ENCODE measurements around the gene TCP11L1. TPM values are rescaled to one million over a fixed set of nuclear protein-coding genes. Genes with fewer than 3 reads are reported as not detected.
"Not testable (repeated sequence)": the region's sequence is repeated elsewhere in the genome, so short reads cannot be mapped to it uniquely, and the experiment has no call there.

Gene TCP11L1
- total RNA-seq, 2 experiments from 2014 or later = 17.6 to 19.0 TPM

GRCh38 chr11:33040033-33040861 lies 875 bp downstream of the TCP11L1 start:
- Mint-ChIP-seq H3K9me3 (no peaks in the 10 kb centered on the region), H3K27me3 (peaks cover 5% of the 10 kb centered on the region), H3K27ac (peak overlapping the region; percentile 77), H3K4me3 (peak overlapping the region; percentile 89), H3K4me1 (peaks cover 31% of the 10 kb centered on the region), H3K36me3 (ENCODE audit: low read depth) (peaks cover 19% of the 10 kb centered on the region)
- DNase-seq = peak; percentile 43
- ChIA-PET POLR2A (interaction anchor here (0.7 to 3.2 kb wide), 15 partner anchors 15 to 216 kb away, joined by 3 to 24 read pairs (median 7); partner anchors contain the start of genes CSTF3, DEPDC7 and QSER1), CTCF (interaction anchor here (0.8 to 2.6 kb wide), 6 partner anchors 15 to 146 kb away, joined by 3 to 11 read pairs (median 5); partner anchors contain the start of gene CSTF3)

- ChIA-PET POLR2A (interaction anchor here (1.1 to 3.2 kb wide), 6 partner anchors 19 to 148 kb away, joined by 4 to 24 read pairs (median 17); partner anchors contain the start of genes DEPDC7 and QSER1), CTCF (interaction anchor here (1.9 to 2.6 kb wide), 2 partner anchors 18 to 22 kb away, joined by 4 to 10 read pairs; no protein-coding TSS in a partner anchor)
- peaks cover 31% of the 10 kb centered on the region for H3K4me1 Mint-ChIP-seq
- peaks cover 25% of the 10 kb centered on the region for H3K36me3 Mint-ChIP-seq (ENCODE audit: low read depth)
- peak overlapping the region; percentile 89 for H3K4me3 Mint-ChIP-seq
- peak overlapping the region; percentile 18 for H3K27ac Mint-ChIP-seq
- no peaks in the 10 kb centered on the region for H3K9me3 Mint-ChIP-seq
- no peak for DNase-seq
- H3K27me3 Mint-ChIP-seq = peaks cover 2% of the 10 kb centered on the region
Observed at GRCh38 chr11:33040862-33041453, 1.6 kb downstream of the TCP11L1 start.

GRCh38 chr11:33043221-33043830 lies 4.0 kb downstream of the TCP11L1 start:
- H3K36me3 Mint-ChIP-seq (ENCODE audit: low read depth) = peaks cover 46% of the 10 kb centered on the region
- ChIA-PET CTCF (interaction anchor here (1.0 to 2.3 kb wide), 3 partner anchors 21 to 81 kb away, joined by 3 to 12 read pairs (median 3); no protein-coding TSS in a partner anchor), POLR2A (interaction anchor here (1.1 to 1.6 kb wide), 4 partner anchors 11 to 31 kb away, joined by 4 to 7 read pairs (median 4); no protein-coding TSS in a partner anchor)
- H3K4me3 Mint-ChIP-seq = no peak overlapping the region
- no peak for DNase-seq
- no peaks in the 10 kb centered on the region for H3K9me3 Mint-ChIP-seq
- no peaks in the 10 kb centered on the region for H3K27me3 Mint-ChIP-seq
- no peak overlapping the region for H3K27ac Mint-ChIP-seq
- peaks cover 29% of the 10 kb centered on the region for H3K4me1 Mint-ChIP-seq

GRCh38 chr11:33044285-33044756 lies 4.9 kb downstream of the TCP11L1 start:
- no peaks in the 10 kb centered on the region for H3K27me3 Mint-ChIP-seq
- H3K36me3 Mint-ChIP-seq (ENCODE audit: low read depth) = peaks cover 52% of the 10 kb centered on the region
- DNase-seq = no peak
- ChIA-PET POLR2A (interaction anchor here (1.2 to 1.6 kb wide), 3 partner anchors 12 to 19 kb away, joined by 4 to 7 read pairs (median 5); no protein-coding TSS in a partner anchor), CTCF (interaction anchor here (1.0 to 2.3 kb wide), 3 partner anchors 20 to 82 kb away, joined by 3 to 12 read pairs (median 3); no protein-coding TSS in a partner anchor)
- no peaks in the 10 kb centered on the region for H3K9me3 Mint-ChIP-seq
- H3K4me1 Mint-ChIP-seq = peaks cover 23% of the 10 kb centered on the region
- no peak overlapping the region for H3K27ac Mint-ChIP-seq
- H3K4me3 Mint-ChIP-seq = no peak overlapping the region

- H3K4me3 Mint-ChIP-seq = no peak overlapping the region
- H3K9me3 Mint-ChIP-seq = no peaks in the 10 kb centered on the region
- H3K27ac Mint-ChIP-seq = no peak overlapping the region
- no peaks in the 10 kb centered on the region for H3K27me3 Mint-ChIP-seq
- POLR2A ChIA-PET = interaction anchor here (0.8 to 1.9 kb wide), 2 partner anchors 9 to 35 kb away, joined by 3 to 6 read pairs; no protein-coding TSS in a partner anchor
- DNase-seq = no peak
- H3K36me3 Mint-ChIP-seq (ENCODE audit: low read depth) = peaks cover 53% of the 10 kb centered on the region
- CTCF ChIA-PET = interaction anchor here (1.3 kb wide), 1 partner anchor 20 kb away, joined by 4 read pairs; no protein-coding TSS in a partner anchor
- H3K4me1 Mint-ChIP-seq = peaks cover 17% of the 10 kb centered on the region
Observed at GRCh38 chr11:33045551-33046255, 6.3 kb downstream of the TCP11L1 start.

- H3K4me1 Mint-ChIP-seq, H3K4me3 Mint-ChIP-seq, DNase-seq, H3K9me3 Mint-ChIP-seq, H3K27ac Mint-ChIP-seq, CTCF ChIA-PET, H3K27me3 Mint-ChIP-seq, POLR2A ChIA-PET: not testable (repeated sequence)
- H3K36me3 Mint-ChIP-seq (ENCODE audit: low read depth) = peaks cover 48% of the 10 kb centered on the region
Observed at GRCh38 chr11:33048701-33049100, 9.3 kb downstream of the TCP11L1 start.

GRCh38 chr11:33049565-33050408 lies 10.4 kb downstream of the TCP11L1 start:
- H3K4me1 Mint-ChIP-seq, H3K9me3 Mint-ChIP-seq, CTCF ChIA-PET, H3K27me3 Mint-ChIP-seq, H3K27ac Mint-ChIP-seq, DNase-seq, POLR2A ChIA-PET, H3K4me3 Mint-ChIP-seq: not testable (repeated sequence)
- H3K36me3 Mint-ChIP-seq (ENCODE audit: low read depth) = peaks cover 42% of the 10 kb centered on the region

- peaks cover 35% of the 10 kb centered on the region for H3K36me3 Mint-ChIP-seq (ENCODE audit: low read depth)
Observed at GRCh38 chr11:33052231-33052630, 12.9 kb downstream of the TCP11L1 start.

GRCh38 chr11:33055375-33055774 lies 16.0 kb downstream of the TCP11L1 start:
- H3K27me3 Mint-ChIP-seq = no peaks in the 10 kb centered on the region
- peaks cover 1% of the 10 kb centered on the region for H3K4me1 Mint-ChIP-seq
- H3K27ac Mint-ChIP-seq = no peak overlapping the region
- H3K36me3 Mint-ChIP-seq (ENCODE audit: low read depth) = peaks cover 43% of the 10 kb centered on the region
- POLR2A ChIA-PET = interaction anchor here (1.6 kb wide), 1 partner anchor 10 kb away, joined by 3 read pairs; no protein-coding TSS in a partner anchor
- no peak for DNase-seq
- no peak overlapping the region for H3K4me3 Mint-ChIP-seq
- CTCF ChIA-PET = interaction anchor here (0.6 to 3.1 kb wide), 2 partner anchors 11 to 186 kb away, joined by 4 to 15 read pairs; no protein-coding TSS in a partner anchor
- no peaks in the 10 kb centered on the region for H3K9me3 Mint-ChIP-seq

More at GRCh38 chr11:33052231-33052630, 12.9 kb downstream of the TCP11L1 start:
- ChIA-PET POLR2A (no interaction called here), CTCF (no interaction called here)
- Mint-ChIP-seq H3K27me3 (no peaks in the 10 kb centered on the region), H3K4me1 (no peaks in the 10 kb centered on the region), H3K4me3 (no peak overlapping the region), H3K27ac (no peak overlapping the region), H3K9me3 (no peaks in the 10 kb centered on the region)
- no peak for DNase-seq

GRCh38 chr11:33057284-33057683 lies 17.9 kb downstream of the TCP11L1 start:
- no peaks in the 10 kb centered on the region for H3K27me3 Mint-ChIP-seq
- no peaks in the 10 kb centered on the region for H3K9me3 Mint-ChIP-seq
- H3K4me3 Mint-ChIP-seq = no peak overlapping the region
- H3K27ac Mint-ChIP-seq = no peak overlapping the region
- peaks cover 54% of the 10 kb centered on the region for H3K36me3 Mint-ChIP-seq (ENCODE audit: low read depth)
- peaks cover 11% of the 10 kb centered on the region for H3K4me1 Mint-ChIP-seq
- CTCF ChIA-PET = interaction anchor here (1.3 to 1.8 kb wide), 2 partner anchors 9 to 42 kb away, joined by 4 to 8 read pairs; partner anchors contain the start of gene DEPDC7
- DNase-seq = no peak
- POLR2A ChIA-PET = interaction anchor here (1.0 kb wide), 1 partner anchor 18 kb away, joined by 3 read pairs; the partner anchor contains the start of gene TCP11L1

GRCh38 chr11:33059331-33060007 lies 20.1 kb downstream of the TCP11L1 start:
- Mint-ChIP-seq H3K27me3 (no peaks in the 10 kb centered on the region), H3K9me3 (no peaks in the 10 kb centered on the region), H3K27ac (no peak overlapping the region), H3K36me3 (ENCODE audit: low read depth) (peaks cover 60% of the 10 kb centered on the region), H3K4me3 (no peak overlapping the region), H3K4me1 (peaks cover 32% of the 10 kb centered on the region)
- POLR2A ChIA-PET = interaction anchor here (1.3 kb wide), 1 partner anchor 16 kb away, joined by 4 read pairs; no protein-coding TSS in a partner anchor
- DNase-seq = no peak
- CTCF ChIA-PET = interaction anchor here (10.9 kb wide), 1 partner anchor 101 kb away, joined by 121 read pairs; no protein-coding TSS in a partner anchor
